ENCODE data around the gene PROX1.

Gene PROX1

GRCh38 chr1:213984387-213985208 is 3.2 kb upstream of the PROX1 start:
- TF ChIP-seq CTCF (conservative IDR thresholded peaks at IDR 0.05; ENCODE audit: low read length) = no peak
- DNase-seq (ENCODE audit: low read depth) = no peak
- H3K4me3 ChIP-seq (ENCODE audit: low read length) = no peak overlapping the region

GRCh38 chr1:213985209-213986019 is 2.4 kb upstream of the PROX1 start:
- TF ChIP-seq CTCF (conservative IDR thresholded peaks at IDR 0.05; ENCODE audit: low read length) = no peak
- no peak overlapping the region for H3K4me3 ChIP-seq (ENCODE audit: low read length)
- no peak for DNase-seq (ENCODE audit: low read depth)

GRCh38 chr1:213986020-213986924 is 1.5 kb upstream of the PROX1 start:
- no peak overlapping the region for H3K4me3 ChIP-seq (ENCODE audit: low read length)
- no peak for DNase-seq (ENCODE audit: low read depth)
- no peak for TF ChIP-seq CTCF (conservative IDR thresholded peaks at IDR 0.05; ENCODE audit: low read length)

- peak overlapping the region; percentile 65 for H3K4me3 ChIP-seq (ENCODE audit: low read length)
- TF ChIP-seq CTCF (conservative IDR thresholded peaks at IDR 0.05; ENCODE audit: low read length) = no peak
Measured at GRCh38 chr1:213986925-213987250, 885 bp upstream of the PROX1 start.

GRCh38 chr1:213987422-213987926 is 299 bp upstream of the PROX1 start:
- H3K4me3 ChIP-seq (ENCODE audit: low read length) = peak overlapping the region; percentile 65
- no peak for TF ChIP-seq CTCF (conservative IDR thresholded peaks at IDR 0.05; ENCODE audit: low read length)
- peak; percentile 17 for DNase-seq (ENCODE audit: low read depth)

More at GRCh38 chr1:213986925-213987250, 885 bp upstream of the PROX1 start:
- DNase-seq (ENCODE audit: low read depth) = no peak

GRCh38 chr1:213988507-213989001 is 781 bp downstream of the PROX1 start:
- no peak for DNase-seq (ENCODE audit: low read depth)
- H3K4me3 ChIP-seq (ENCODE audit: low read length) = peak overlapping the region; percentile 65
- TF ChIP-seq CTCF (conservative IDR thresholded peaks at IDR 0.05; ENCODE audit: low read length) = no peak
